GM23338 (cell line): Measurements from ENCODE around the gene RMND5A.

Experiments used
- CREB1 ChIP-seq: fragments of 250-450 bp; sonication (Bioruptor Pico); IDR thresholded peaks from 2 replicates; pipeline ENCODE4 v1.5.0; 2020; ENCODE audit warnings: low read depth, mild to moderate bottlenecking, moderate library complexity
- ETS1 ChIP-seq: IDR thresholded peaks from 2 replicates; pipeline ENCODE4 v1.6.1; 2016; ENCODE audit warnings: antibody characterized with exemption
- EZH2 ChIP-seq: fragments of 200-600 bp; sonication (generic); IDR thresholded peaks from one replicate; pipeline ENCODE4 v1.8.0; 2017; ENCODE audit warnings: antibody characterized with exemption, mild to moderate bottlenecking, low read depth; ENCODE audit not compliant: unreplicated experiment
- EZH2phosphoT487 ChIP-seq: fragments of 200-600 bp; sonication (generic); IDR thresholded peaks from one replicate; pipeline ENCODE4 v1.8.1; 2018; ENCODE audit warnings: antibody characterized with exemption; ENCODE audit not compliant: unreplicated experiment
- JUNB ChIP-seq: IDR thresholded peaks from one replicate; pipeline ENCODE4 v1.6.1; 2016; ENCODE audit warnings: antibody characterized with exemption; ENCODE audit not compliant: unreplicated experiment
- POLR2AphosphoS5 ChIP-seq: IDR thresholded peaks from 2 replicates; pipeline ENCODE4 v1.6.1; 2016; ENCODE audit warnings: antibody characterized with exemption, low read depth
- ZNF331 ChIP-seq: fragments of 250-450 bp; sonication (Bioruptor Pico); IDR thresholded peaks from 2 replicates; pipeline ENCODE4 v1.5.0; 2020; ENCODE audit warnings: low read depth, mild to moderate bottlenecking, moderate library complexity
- TF ChIP-seq, protein P1 (sequence below), 2 experiments: fragments of 200-600 bp in 1 of 2; sonication (generic) in 1 of 2; conservative IDR thresholded peaks; 2 replicates each; pipeline versions ENCODE4 v1.5.1 to v1.6.1; 2016 to 2017; ENCODE audit warnings: antibody characterized with exemption in 2 of 2, low read depth in 2 of 2, mild to moderate bottlenecking in 2 of 2, moderate library complexity in 1 of 2
- TF ChIP-seq, protein P2 (sequence below): IDR thresholded peaks from one replicate; pipeline ENCODE4 v1.6.1; 2018; ENCODE audit warnings: antibody characterized with exemption; ENCODE audit not compliant: unreplicated experiment

- TF ChIP-seq, protein P1, sequence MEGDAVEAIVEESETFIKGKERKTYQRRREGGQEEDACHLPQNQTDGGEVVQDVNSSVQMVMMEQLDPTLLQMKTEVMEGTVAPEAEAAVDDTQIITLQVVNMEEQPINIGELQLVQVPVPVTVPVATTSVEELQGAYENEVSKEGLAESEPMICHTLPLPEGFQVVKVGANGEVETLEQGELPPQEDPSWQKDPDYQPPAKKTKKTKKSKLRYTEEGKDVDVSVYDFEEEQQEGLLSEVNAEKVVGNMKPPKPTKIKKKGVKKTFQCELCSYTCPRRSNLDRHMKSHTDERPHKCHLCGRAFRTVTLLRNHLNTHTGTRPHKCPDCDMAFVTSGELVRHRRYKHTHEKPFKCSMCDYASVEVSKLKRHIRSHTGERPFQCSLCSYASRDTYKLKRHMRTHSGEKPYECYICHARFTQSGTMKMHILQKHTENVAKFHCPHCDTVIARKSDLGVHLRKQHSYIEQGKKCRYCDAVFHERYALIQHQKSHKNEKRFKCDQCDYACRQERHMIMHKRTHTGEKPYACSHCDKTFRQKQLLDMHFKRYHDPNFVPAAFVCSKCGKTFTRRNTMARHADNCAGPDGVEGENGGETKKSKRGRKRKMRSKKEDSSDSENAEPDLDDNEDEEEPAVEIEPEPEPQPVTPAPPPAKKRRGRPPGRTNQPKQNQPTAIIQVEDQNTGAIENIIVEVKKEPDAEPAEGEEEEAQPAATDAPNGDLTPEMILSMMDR (conservative IDR thresholded peaks at IDR 0.05; ENCODE audit: low read depth in 2 of 2) = no peak
- TF ChIP-seq EZH2 (no peak), POLR2AphosphoS5 (no peak), ETS1 (no peak), EZH2phosphoT487 (no peak), ZNF331 (CRISPR knock-in tag) (no peak), CREB1 (CRISPR knock-in tag) (no peak), JUNB (no peak)
- TF ChIP-seq, protein P2, sequence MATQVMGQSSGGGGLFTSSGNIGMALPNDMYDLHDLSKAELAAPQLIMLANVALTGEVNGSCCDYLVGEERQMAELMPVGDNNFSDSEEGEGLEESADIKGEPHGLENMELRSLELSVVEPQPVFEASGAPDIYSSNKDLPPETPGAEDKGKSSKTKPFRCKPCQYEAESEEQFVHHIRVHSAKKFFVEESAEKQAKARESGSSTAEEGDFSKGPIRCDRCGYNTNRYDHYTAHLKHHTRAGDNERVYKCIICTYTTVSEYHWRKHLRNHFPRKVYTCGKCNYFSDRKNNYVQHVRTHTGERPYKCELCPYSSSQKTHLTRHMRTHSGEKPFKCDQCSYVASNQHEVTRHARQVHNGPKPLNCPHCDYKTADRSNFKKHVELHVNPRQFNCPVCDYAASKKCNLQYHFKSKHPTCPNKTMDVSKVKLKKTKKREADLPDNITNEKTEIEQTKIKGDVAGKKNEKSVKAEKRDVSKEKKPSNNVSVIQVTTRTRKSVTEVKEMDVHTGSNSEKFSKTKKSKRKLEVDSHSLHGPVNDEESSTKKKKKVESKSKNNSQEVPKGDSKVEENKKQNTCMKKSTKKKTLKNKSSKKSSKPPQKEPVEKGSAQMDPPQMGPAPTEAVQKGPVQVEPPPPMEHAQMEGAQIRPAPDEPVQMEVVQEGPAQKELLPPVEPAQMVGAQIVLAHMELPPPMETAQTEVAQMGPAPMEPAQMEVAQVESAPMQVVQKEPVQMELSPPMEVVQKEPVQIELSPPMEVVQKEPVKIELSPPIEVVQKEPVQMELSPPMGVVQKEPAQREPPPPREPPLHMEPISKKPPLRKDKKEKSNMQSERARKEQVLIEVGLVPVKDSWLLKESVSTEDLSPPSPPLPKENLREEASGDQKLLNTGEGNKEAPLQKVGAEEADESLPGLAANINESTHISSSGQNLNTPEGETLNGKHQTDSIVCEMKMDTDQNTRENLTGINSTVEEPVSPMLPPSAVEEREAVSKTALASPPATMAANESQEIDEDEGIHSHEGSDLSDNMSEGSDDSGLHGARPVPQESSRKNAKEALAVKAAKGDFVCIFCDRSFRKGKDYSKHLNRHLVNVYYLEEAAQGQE = no peak
These were observed 49.7 kb downstream of the RMND5A start for GRCh38 chr2:86769838-86770237.
